Subcutaneous abdominal adipose tissue (tissue), 5 donors: ENCODE data around the gene JMJD1C.
A peak's percentile ranks its signal among the peaks of the same experiment; 100 is the strongest.
"Not testable (repeated sequence)": the region's sequence is repeated elsewhere in the genome, so short reads cannot be mapped to it uniquely, and the experiment has no call there.

Source experiments
- H3K27ac ChIP-seq: one replicate; pipeline ENCODE4 v1.7.0; 2013; ENCODE audit warnings: low read depth, mild to moderate bottlenecking, inconsistent platforms, low read length, moderate library complexity
- H3K27me3 ChIP-seq, 5 donors: one replicate each; pipeline ENCODE4 v1.7.0; 2013; ENCODE audit warnings: low read length in 5 of 5, inconsistent platforms in 1 of 5; ENCODE audit not compliant: control insufficient read depth in 5 of 5, insufficient read depth in 4 of 5
- H3K36me3 ChIP-seq, 5 donors: one replicate each; pipeline ENCODE4 v1.7.0; 2013; ENCODE audit warnings: low read length in 5 of 5; ENCODE audit not compliant: control insufficient read depth in 5 of 5, insufficient read depth in 5 of 5
- H3K4me1 ChIP-seq, 5 donors: one replicate each; pipeline ENCODE4 v1.7.0; 2013; ENCODE audit warnings: low read length in 5 of 5, mild to moderate bottlenecking in 3 of 5, moderate library complexity in 1 of 5; ENCODE audit not compliant: control insufficient read depth in 5 of 5, insufficient read depth in 5 of 5
- H3K4me3 ChIP-seq, 5 donors: one replicate each; pipeline ENCODE4 v1.7.0; 2013; ENCODE audit warnings: low read length in 5 of 5, low read depth in 1 of 5
- H3K9ac ChIP-seq, 5 donors: one replicate each; pipeline ENCODE4 v1.7.0; 2013; ENCODE audit warnings: low read length in 5 of 5, mild to moderate bottlenecking in 4 of 5, moderate library complexity in 3 of 5
- H3K9me3 ChIP-seq, 5 donors: one replicate each; pipeline ENCODE4 v1.7.0; 2013; ENCODE audit warnings: low read length in 5 of 5; ENCODE audit not compliant: control insufficient read depth in 5 of 5
- donor health status: healthy.
- donor health status: healthy.
- donor health status: healthy.
- donor health status: healthy.
- donor health status: healthy.

The JMJD1C gene

GRCh38 chr10:63250032-63250431 is 215.7 kb downstream of the JMJD1C start:
- H3K27ac ChIP-seq: no peak overlapping the region

GRCh38 chr10:63247771-63248170 is 218.0 kb downstream of the JMJD1C start:
- Histone ChIP-seq H3K9ac (no peak overlapping the region), H3K4me1 (peaks cover 0 to 19% (median 11%) of the 10 kb centered on the region in 5 donors), H3K27me3 (no peaks in the 10 kb centered on the region)

More at GRCh38 chr10:63250032-63250431, 215.7 kb downstream of the JMJD1C start:
- Histone ChIP-seq H3K36me3 (peaks cover 0 to 3% (median 0%) of the 10 kb centered on the region in 5 donors), H3K4me1 (peaks cover 0 to 10% (median 10%) of the 10 kb centered on the region in 5 donors), H3K4me3 (no peak overlapping the region), H3K9ac (no peak overlapping the region), H3K27me3 (no peaks in the 10 kb centered on the region), H3K9me3 (no peaks in the 10 kb centered on the region)

GRCh38 chr10:63246356-63246755 is 219.4 kb downstream of the JMJD1C start:
- Histone ChIP-seq H3K9me3 (no peaks in the 10 kb centered on the region), H3K4me3 (no peak overlapping the region), H3K9ac (no peak overlapping the region), H3K27ac (no peak overlapping the region), H3K4me1 (peaks cover 0 to 24% (median 14%) of the 10 kb centered on the region in 5 donors), H3K27me3 (no peaks in the 10 kb centered on the region), H3K36me3 (peaks cover 0 to 3% (median 0%) of the 10 kb centered on the region in 5 donors)

More at GRCh38 chr10:63247771-63248170, 218.0 kb downstream of the JMJD1C start:
- Histone ChIP-seq H3K4me3 (no peak overlapping the region), H3K27ac (no peak overlapping the region), H3K9me3 (no peaks in the 10 kb centered on the region), H3K36me3 (peaks cover 0 to 3% (median 0%) of the 10 kb centered on the region in 5 donors)

DNA sequence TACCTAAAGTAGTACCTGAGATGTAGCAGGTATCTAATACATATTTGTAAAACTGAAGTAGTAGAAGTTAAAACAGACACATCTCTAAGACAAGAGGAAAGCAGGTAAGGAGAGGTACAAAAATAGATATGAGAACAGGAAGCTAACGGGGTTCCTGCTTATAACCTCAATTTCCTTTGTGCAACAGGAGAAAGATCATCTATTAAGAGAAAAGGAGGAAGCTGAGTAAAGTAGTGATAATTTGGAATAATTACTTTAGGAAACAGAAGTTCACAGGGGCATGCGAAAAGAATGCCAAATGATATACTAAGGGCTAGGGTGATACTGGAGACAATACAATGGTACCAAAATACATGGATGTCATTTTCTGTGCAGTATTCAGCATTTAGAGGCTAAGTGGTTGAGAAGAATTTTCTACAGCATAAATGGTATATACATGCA is 223.9 kb downstream of the JMJD1C start:
- H3K4me3 ChIP-seq: no peak overlapping the region
- H3K9ac ChIP-seq: no peak overlapping the region
- H3K36me3 ChIP-seq: no peaks in the 10 kb centered on the region
- H3K4me1 ChIP-seq: peaks cover 0 to 31% (median 14%) of the 10 kb centered on the region in 5 donors
- H3K27me3 ChIP-seq: no peaks in the 10 kb centered on the region
- H3K9me3 ChIP-seq: no peaks in the 10 kb centered on the region
- peak overlapping the region; percentile 38 for H3K27ac ChIP-seq

GRCh38 chr10:63240807-63241206 is 225.0 kb downstream of the JMJD1C start:
- Histone ChIP-seq H3K9ac (no peak overlapping the region), H3K27ac (no peak overlapping the region), H3K27me3 (no peaks in the 10 kb centered on the region), H3K36me3 (no peaks in the 10 kb centered on the region), H3K9me3 (no peaks in the 10 kb centered on the region), H3K4me3 (no peak overlapping the region), H3K4me1 (peaks cover 0 to 34% (median 17%) of the 10 kb centered on the region in 5 donors)

- peaks cover 0 to 25% (median 16%) of the 10 kb centered on the region in 5 donors for H3K4me1 ChIP-seq
- no peaks in the 10 kb centered on the region for H3K9me3 ChIP-seq
- H3K27ac ChIP-seq: no peak overlapping the region
- H3K36me3 ChIP-seq: no peaks in the 10 kb centered on the region
- no peak overlapping the region for H3K4me3 ChIP-seq
- H3K9ac ChIP-seq: no peak overlapping the region
- no peaks in the 10 kb centered on the region for H3K27me3 ChIP-seq
Measured at GRCh38 chr10:63238501-63238900, 227.3 kb downstream of the JMJD1C start.

DNA sequence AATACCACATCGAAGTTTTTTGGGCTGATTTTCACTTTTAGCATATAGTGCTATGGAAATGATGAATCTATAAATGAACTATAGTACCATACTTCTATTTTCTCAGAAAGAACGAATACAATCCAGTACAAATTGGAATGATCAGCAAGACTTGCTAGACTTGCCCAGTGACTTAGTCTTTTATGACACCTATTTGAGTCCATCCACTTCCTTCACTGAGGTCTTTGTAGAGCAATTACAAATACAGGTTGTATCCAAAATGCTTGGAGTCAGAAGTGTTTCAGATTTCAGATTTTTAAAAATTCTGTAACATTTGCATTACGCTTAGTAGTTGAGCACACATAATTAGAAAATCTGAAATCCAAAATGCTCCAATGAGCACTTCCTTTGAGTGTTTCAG is 228.4 kb downstream of the JMJD1C start:
- Histone ChIP-seq H3K36me3 (no peaks in the 10 kb centered on the region), H3K4me3 (no peak overlapping the region), H3K9ac (no peak overlapping the region), H3K27ac (peak overlapping the region; percentile 11), H3K9me3 (no peaks in the 10 kb centered on the region), H3K27me3 (no peaks in the 10 kb centered on the region), H3K4me1 (peaks cover 0 to 21% (median 13%) of the 10 kb centered on the region in 5 donors)

DNA sequence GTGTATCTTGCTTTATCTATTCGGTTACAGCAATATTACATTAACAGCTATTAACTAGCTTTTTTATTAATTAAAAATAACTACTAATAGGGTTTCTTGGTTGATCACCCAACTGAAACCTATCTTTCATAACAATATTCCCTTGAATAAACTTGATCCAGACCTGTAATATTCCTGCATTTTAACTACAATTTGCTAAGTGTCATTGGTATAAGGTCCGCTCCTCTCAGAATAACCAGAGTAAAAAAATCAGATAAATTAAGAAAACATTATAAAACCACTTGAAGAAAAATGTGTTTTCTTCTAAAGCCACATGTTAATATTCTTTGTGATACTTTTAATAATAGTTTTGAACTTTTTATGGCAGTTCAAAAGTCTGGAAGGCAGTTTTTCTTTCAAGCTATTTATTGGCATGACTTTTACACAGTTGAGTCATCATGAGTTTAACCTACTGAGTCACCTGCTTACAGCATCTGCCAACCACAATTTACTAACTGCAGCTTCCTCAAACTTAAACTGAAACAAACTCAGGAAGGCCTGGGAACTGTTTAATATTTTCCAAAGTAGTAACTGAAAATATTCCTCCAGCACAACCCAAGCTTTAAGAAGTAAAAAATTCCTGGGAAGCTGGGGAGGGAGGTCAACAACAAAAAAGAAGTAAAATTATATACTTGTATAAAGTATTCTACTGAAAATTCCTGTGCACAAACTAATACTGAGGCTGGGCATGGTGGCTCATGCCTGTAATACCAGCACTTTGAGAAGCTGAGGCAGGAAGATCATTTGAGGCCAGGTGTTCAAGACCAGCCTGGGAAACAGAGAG is 229.5 kb downstream of the JMJD1C start:
- Histone ChIP-seq H3K27me3 (no peaks in the 10 kb centered on the region), H3K9ac (no peak overlapping the region), H3K9me3 (no peaks in the 10 kb centered on the region), H3K27ac (peak overlapping the region; percentile 64), H3K4me3 (no peak overlapping the region), H3K36me3 (no peaks in the 10 kb centered on the region), H3K4me1 (peaks cover 0 to 10% (median 2%) of the 10 kb centered on the region in 5 donors)

DNA sequence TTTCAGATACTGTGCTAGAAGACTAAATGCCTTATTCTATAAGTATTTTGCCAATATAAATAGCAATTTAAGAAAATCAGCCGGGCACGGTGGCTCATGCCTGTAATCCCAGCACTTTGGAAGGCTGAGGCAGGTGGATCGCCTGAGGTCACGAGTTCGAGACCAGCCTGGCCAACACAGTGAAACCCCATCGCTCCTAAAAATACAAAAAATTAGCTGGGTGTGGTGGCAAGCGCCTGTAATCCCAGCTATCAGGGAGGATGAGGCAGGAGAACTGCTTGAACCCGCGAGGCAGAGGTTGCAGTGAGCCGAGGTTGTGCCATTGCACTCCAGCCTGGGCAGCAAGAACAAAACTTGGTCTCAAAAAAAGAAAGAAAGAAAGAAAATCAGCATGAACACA is 230.6 kb downstream of the JMJD1C start:
- not testable (repeated sequence) for H3K36me3 ChIP-seq, H3K27me3 ChIP-seq, H3K4me1 ChIP-seq, H3K4me3 ChIP-seq, H3K27ac ChIP-seq, H3K9ac ChIP-seq, H3K9me3 ChIP-seq

GRCh38 chr10:63229161-63229560 is 236.6 kb downstream of the JMJD1C start:
- H3K36me3 ChIP-seq: no peaks in the 10 kb centered on the region
- H3K27ac ChIP-seq: no peak overlapping the region
- peaks cover 0 to 4% (median 0%) of the 10 kb centered on the region in 5 donors for H3K4me1 ChIP-seq
- no peak overlapping the region for H3K4me3 ChIP-seq
- no peaks in the 10 kb centered on the region for H3K9me3 ChIP-seq
- H3K27me3 ChIP-seq: no peaks in the 10 kb centered on the region
- no peak overlapping the region for H3K9ac ChIP-seq
